Mesothelial cell of epicardium (in vitro differentiated cells): ENCODE measurements around the gene WDR33. TPM values are rescaled to one million over a fixed set of nuclear protein-coding genes. Genes with fewer than 3 reads are reported as not detected.
A peak's percentile ranks its signal among the peaks of the same experiment; 100 is the strongest.

Source experiments
- DNase-seq, 2 experiments: peaks; one replicate each; pipeline ENCODE4 v3.0.0; 2021; ENCODE audit warnings: low spot score in 2 of 2; ENCODE audit not compliant: unreplicated experiment in 2 of 2
- H3K27ac Mint-ChIP-seq: 2 replicates; pipeline ENCODE4 v1.8.0; 2021; ENCODE audit warnings: mixed read lengths
- H3K27me3 Mint-ChIP-seq: 2 replicates; pipeline ENCODE4 v1.8.0; 2021; ENCODE audit warnings: low read depth, mixed read lengths
- H3K36me3 Mint-ChIP-seq: 2 replicates; pipeline ENCODE4 v1.8.0; 2021; ENCODE audit warnings: mixed read lengths
- H3K4me1 Mint-ChIP-seq: 2 replicates; pipeline ENCODE4 v1.8.0; 2021; ENCODE audit warnings: mixed read lengths
- H3K4me3 Mint-ChIP-seq: 2 replicates; pipeline ENCODE4 v1.8.0; 2021; ENCODE audit warnings: mild to moderate bottlenecking, moderate library complexity, mixed read lengths
- H3K9me3 Mint-ChIP-seq: 2 replicates; pipeline ENCODE4 v1.8.0; 2021; ENCODE audit warnings: mixed read lengths
- CTCF ChIP-seq: fragments of 200-600 bp; sonication (generic); IDR thresholded peaks from one replicate; pipeline ENCODE4 v1.5.0; 2021; ENCODE audit warnings: antibody characterized with exemption; ENCODE audit not compliant: unreplicated experiment
- total RNA-seq: library from RNA; stranded (reverse); gene quantifications from 3 replicates; pipeline ENCODE4 v1.2.1, GENCODE V29; 2021

WDR33 gene
- total RNA-seq, 1 donor from 2014 or later = 61.4 TPM

DNA sequence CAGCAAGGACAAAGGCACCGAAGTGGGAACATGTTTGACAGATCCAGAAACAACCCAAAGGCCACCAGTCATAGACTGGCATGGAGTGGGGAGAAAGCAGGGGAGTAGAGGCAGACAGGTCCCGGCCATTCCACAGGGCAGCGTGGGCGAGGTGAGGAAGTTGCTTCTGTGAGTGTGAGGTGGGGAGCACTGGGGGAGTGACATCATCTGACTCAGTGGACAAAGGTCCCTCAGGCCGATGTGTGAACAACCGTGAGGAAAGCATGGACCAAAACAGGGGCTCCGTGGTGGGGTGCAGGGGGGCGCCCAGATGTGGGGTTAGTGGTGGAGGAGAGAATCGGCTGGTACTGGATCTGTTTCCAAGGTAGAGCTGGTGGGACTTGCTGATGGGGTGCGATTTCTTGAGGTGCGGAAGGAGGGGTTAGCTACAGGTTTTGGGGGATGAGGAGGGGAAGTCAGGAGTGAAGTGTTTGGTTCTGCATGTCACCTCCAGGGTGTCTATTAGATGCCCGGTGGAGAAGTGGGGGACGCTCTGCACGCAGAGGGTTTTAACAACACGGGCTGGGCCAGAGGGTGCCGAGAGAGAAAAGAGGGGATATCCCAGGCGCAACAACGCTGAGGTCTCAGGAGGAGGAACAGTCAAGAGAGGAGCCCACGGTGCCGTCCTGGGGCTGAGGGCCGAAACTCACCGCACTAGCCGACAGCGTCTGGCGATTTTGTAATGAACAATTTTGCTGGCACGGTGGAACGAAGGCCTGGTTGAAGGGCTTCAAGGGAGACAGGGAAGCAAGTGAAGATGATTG lies 112.2 kb downstream of the WDR33 start:
- Mint-ChIP-seq H3K27ac (no peak overlapping the region), H3K4me3 (no peak overlapping the region), H3K4me1 (peaks cover 23% of the 10 kb centered on the region), H3K9me3 (no peaks in the 10 kb centered on the region), H3K27me3 (no peaks in the 10 kb centered on the region), H3K36me3 (no peaks in the 10 kb centered on the region)
- no peak for DNase-seq
- TF ChIP-seq CTCF = no peak

GRCh38 chr2:127697482-127698180 lies 113.3 kb downstream of the WDR33 start:
- Mint-ChIP-seq H3K4me3 (no peak overlapping the region), H3K27me3 (no peaks in the 10 kb centered on the region), H3K27ac (no peak overlapping the region), H3K9me3 (no peaks in the 10 kb centered on the region), H3K4me1 (peaks cover 17% of the 10 kb centered on the region), H3K36me3 (no peaks in the 10 kb centered on the region)
- TF ChIP-seq CTCF = no peak
- DNase-seq = no peak

DNA sequence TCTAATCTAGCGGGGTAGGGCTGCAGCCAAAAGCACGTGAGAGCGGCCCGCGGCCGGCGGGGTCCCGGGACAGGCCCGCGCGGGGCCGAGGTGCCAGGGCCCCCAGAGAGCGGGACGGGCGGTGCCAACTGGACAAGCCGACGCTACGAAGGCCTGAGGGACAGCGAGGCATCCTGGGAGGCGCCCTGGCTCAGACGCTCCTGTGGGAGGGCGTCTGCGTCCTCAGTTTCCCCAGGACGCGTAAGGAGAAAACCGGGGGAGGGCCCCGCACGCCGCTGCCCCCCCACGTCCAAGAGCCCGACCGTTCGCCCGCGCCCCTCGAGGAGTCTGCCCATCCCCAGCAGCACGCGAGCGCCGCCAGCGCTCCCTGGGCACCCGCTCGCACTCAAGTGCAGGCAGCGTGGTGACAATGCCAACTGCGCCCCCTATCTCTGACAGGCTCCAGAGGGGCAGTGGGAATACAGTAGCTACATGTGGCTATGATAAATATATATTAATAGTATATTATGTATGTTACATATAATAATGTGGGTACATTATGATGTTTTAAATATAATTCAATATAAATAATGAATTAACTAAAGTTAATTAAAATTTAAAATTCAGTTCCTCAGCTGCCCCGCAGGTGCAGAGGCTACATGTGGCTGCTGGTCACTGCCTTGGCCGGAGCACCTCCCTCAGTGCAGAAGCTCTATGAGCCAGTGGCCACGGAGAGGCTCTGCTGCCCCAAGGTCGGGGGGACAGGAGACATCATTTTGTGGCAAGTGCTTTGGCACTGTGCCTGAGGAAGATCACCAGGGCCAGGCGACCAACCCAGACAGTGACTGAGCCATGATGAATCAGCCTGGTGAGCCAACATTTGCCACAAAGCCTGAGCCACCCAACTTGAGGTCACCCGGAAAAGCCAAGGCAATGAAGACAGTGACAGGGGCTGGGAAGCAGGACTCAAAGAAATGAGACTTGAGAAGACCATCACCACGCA lies 115.2 kb downstream of the WDR33 start:
- Mint-ChIP-seq H3K4me1 (peaks cover 7% of the 10 kb centered on the region), H3K9me3 (peaks cover 13% of the 10 kb centered on the region), H3K4me3 (peak overlapping the region; percentile 22), H3K27ac (no peak overlapping the region), H3K36me3 (peaks cover 6% of the 10 kb centered on the region), H3K27me3 (no peaks in the 10 kb centered on the region)
- TF ChIP-seq CTCF = peak; percentile 21
- DNase-seq = no peak

DNA sequence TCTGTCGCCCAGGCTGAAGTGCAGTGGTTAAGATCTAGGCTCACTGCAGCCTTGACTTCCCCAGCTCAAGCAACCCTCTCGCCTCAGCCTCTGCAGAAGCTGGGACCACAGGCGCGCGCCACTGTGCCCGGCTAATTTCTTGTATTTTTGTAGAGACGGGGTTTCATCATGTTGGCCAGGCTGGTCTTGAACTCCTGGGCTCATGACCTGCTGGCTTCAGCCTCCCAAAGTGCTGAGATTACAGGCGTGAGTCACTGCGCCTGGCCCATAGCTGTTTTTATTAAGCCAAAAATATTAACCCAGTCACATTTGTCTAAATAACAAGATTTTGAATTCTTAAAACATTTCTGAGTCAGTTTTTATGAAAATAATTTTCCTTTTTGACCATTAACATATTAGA lies 116.0 kb downstream of the WDR33 start:
- no peaks in the 10 kb centered on the region for H3K4me1 Mint-ChIP-seq
- no peak overlapping the region for H3K27ac Mint-ChIP-seq
- H3K27me3 Mint-ChIP-seq = no peaks in the 10 kb centered on the region
- no peak for TF ChIP-seq CTCF
- H3K9me3 Mint-ChIP-seq = peaks cover 16% of the 10 kb centered on the region
- no peak overlapping the region for H3K4me3 Mint-ChIP-seq
- peaks cover 6% of the 10 kb centered on the region for H3K36me3 Mint-ChIP-seq
- DNase-seq = no peak

GRCh38 chr2:127690696-127691095 lies 120.3 kb downstream of the WDR33 start:
- Mint-ChIP-seq H3K27ac (no peak overlapping the region), H3K36me3 (peaks cover 9% of the 10 kb centered on the region), H3K4me1 (peaks cover 3% of the 10 kb centered on the region), H3K27me3 (no peaks in the 10 kb centered on the region), H3K4me3 (no peak overlapping the region), H3K9me3 (peaks cover 27% of the 10 kb centered on the region)
- DNase-seq = no peak
- no peak for TF ChIP-seq CTCF
